Middle frontal gyrus (tissue), 1 donor: Measurements from ENCODE around the gene CCDC183.
"Not testable (repeated sequence)": the region's sequence is repeated elsewhere in the genome, so short reads cannot be mapped to it uniquely, and the experiment has no call there.

Experiments used
- DNase-seq: peaks from one replicate; pipeline ENCODE4 v3.0.0-alpha.2; 2015; ENCODE audit warnings: low spot score; ENCODE audit errors: extremely low spot score

The CCDC183 gene

GRCh38 chr9:136796238-136796774, at the start of gene CCDC183:
CCDC183 (plus strand) TSS chr9:136796338; CDS start chr9:136796398, 60 bp downstream.
- DNase-seq, result no peak

- no peak for DNase-seq
Observed at GRCh38 chr9:136746621-136747020, 49.5 kb upstream of the CCDC183 start.

- DNase-seq, result no peak
Observed at GRCh38 chr9:136747161-136748060, 48.7 kb upstream of the CCDC183 start.

GRCh38 chr9:136748201-136748600, 47.9 kb upstream of the CCDC183 start, which contains the start of gene LCN6:
LCN6 (minus strand) TSS chr9:136748525; CDS start chr9:136748483, 42 bp downstream.
- DNase-seq, result no peak

- DNase-seq, result no peak
Observed at GRCh38 chr9:136748666-136749611, 47.2 kb upstream of the CCDC183 start.

- DNase-seq, result no peak
Observed at GRCh38 chr9:136750526-136750925, 45.6 kb upstream of the CCDC183 start.

- DNase-seq, result no peak
Observed at GRCh38 chr9:136751244-136751643, 44.9 kb upstream of the CCDC183 start.

GRCh38 chr9:136751814-136752213, 44.3 kb upstream of the CCDC183 start:
- no peak for DNase-seq

GRCh38 chr9:136753371-136754058, 42.6 kb upstream of the CCDC183 start:
- no peak for DNase-seq

- DNase-seq, result no peak
Observed at GRCh38 chr9:136754059-136754572, 42.0 kb upstream of the CCDC183 start.

GRCh38 chr9:136754626-136755301, 41.4 kb upstream of the CCDC183 start:
- DNase-seq, result no peak

GRCh38 chr9:136755302-136756133, 40.6 kb upstream of the CCDC183 start:
- not testable (repeated sequence) for DNase-seq

GRCh38 chr9:136756134-136756438, 40.1 kb upstream of the CCDC183 start:
- DNase-seq, result no peak

GRCh38 chr9:136756836-136757235, 39.3 kb upstream of the CCDC183 start:
- DNase-seq, result no peak

- DNase-seq, result no peak
Observed at GRCh38 chr9:136757328-136757727, 38.8 kb upstream of the CCDC183 start.

- DNase-seq, result no peak
Observed at GRCh38 chr9:136757751-136758140, 38.4 kb upstream of the CCDC183 start.

GRCh38 chr9:136759001-136759400, 37.1 kb upstream of the CCDC183 start:
- no peak for DNase-seq

GRCh38 chr9:136759436-136760325, 36.5 kb upstream of the CCDC183 start:
- no peak for DNase-seq
